Mesodermal cell (in vitro differentiated cells): ENCODE results near the gene GPR155.
"Not testable (repeated sequence)": the region's sequence is repeated elsewhere in the genome, so short reads cannot be mapped to it uniquely, and the experiment has no call there.

Source experiments
- H3K27ac ChIP-seq: 2 replicates; pipeline ENCODE4 v1.7.0; 2013; ENCODE audit warnings: mild to moderate bottlenecking, low read depth, low read length, moderate library complexity; ENCODE audit not compliant: severe bottlenecking
- H3K36me3 ChIP-seq: 2 replicates; pipeline ENCODE4 v1.7.1; 2013; ENCODE audit warnings: mild to moderate bottlenecking, low read length, moderate library complexity; ENCODE audit not compliant: control insufficient read depth, insufficient read depth
- H3K4me1 ChIP-seq: one replicate; pipeline ENCODE4 v1.7.1; 2013; ENCODE audit warnings: mild to moderate bottlenecking, low read length; ENCODE audit not compliant: insufficient read depth, control insufficient read depth, poor library complexity, severe bottlenecking
- H3K4me3 ChIP-seq: 2 replicates; pipeline ENCODE4 v1.7.0; 2013; ENCODE audit warnings: low read length, control low read depth, mild to moderate bottlenecking; ENCODE audit not compliant: insufficient read depth, poor library complexity, severe bottlenecking; ENCODE audit errors: extremely low read depth
- H3K9me3 ChIP-seq: 2 replicates; pipeline ENCODE4 v1.7.1; 2013; ENCODE audit warnings: mild to moderate bottlenecking, low read length, moderate library complexity; ENCODE audit not compliant: control insufficient read depth
- WGBS, 2 experiments: methylation state at CpG; one replicate each; pipeline ENCODE4 v1.1.5; 2013; ENCODE audit warnings: missing lambda C conversion rate in 2 of 2; ENCODE audit not compliant: insufficient coverage in 2 of 2; 5-methylcytosine and 5-hydroxymethylcytosine counted together

GPR155 gene

DNA sequence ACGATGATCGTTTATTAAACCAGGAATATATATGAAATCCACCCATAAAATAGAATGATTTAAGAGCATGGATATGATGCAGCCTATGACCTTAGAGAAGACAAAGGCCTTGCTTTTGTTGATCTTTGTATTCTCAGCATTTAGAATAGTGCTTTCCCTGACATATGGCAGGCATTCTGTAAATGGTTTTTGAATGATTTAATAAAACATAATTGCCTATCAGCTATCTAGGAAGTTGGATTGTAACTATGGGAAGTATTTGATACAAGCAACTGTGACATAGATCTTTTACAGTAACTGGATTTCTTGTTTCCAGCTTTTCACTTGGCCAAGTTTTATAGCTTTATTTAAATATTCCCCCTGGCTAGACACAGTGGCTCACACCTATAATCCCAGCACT lies 5.1 kb upstream of the GPR155 start:
- no CpG with 5 or more reads among the region's 2 CpGs for WGBS, 2 experiments
- H3K4me1 ChIP-seq, result no peaks in the 10 kb centered on the region
- H3K27ac ChIP-seq, result no peak overlapping the region
- H3K36me3 ChIP-seq, result no peaks in the 10 kb centered on the region
- no peak overlapping the region for H3K4me3 ChIP-seq
- H3K9me3 ChIP-seq, result no peaks in the 10 kb centered on the region

- Histone ChIP-seq H3K9me3 (no peaks in the 10 kb centered on the region), H3K36me3 (no peaks in the 10 kb centered on the region), H3K4me3 (no peak overlapping the region), H3K4me1 (no peaks in the 10 kb centered on the region), H3K27ac (no peak overlapping the region)
- 90 to 100% methylated on average over 2 of the region's 3 CpGs for WGBS, 2 experiments
Observed at GRCh38 chr2:174490051-174490450, 3.2 kb upstream of the GPR155 start.

DNA sequence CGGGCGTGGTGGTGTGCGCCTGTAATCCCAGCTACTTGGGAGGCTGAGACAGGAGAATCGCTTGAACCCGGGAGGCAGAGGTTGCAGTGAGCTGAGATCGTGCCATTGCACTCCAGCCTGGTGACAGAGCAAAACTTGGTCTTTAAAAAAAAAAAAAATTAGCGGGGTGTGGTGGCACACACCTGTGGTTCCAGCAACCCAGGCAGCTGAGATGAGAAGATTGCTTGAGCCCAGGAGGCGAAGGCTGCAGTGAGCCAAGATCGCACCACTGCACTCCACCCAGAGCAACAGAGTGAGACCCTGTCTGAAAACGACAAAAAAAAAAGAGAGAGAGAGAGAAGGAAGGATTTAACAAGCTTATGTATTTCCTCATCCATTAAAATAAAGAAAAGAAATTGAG lies 2.7 kb upstream of the GPR155 start:
- not testable (repeated sequence) for H3K36me3 ChIP-seq, H3K4me1 ChIP-seq, H3K4me3 ChIP-seq, H3K9me3 ChIP-seq, H3K27ac ChIP-seq
- 88 to 100% methylated on average over 3 to 4 of the region's 10 CpGs for WGBS, 2 experiments

GRCh38 chr2:174487820-174488162 lies 962 bp upstream of the GPR155 start:
- WGBS, 2 experiments, result 94 to 97% methylated on average over 7 of the region's 8 CpGs
- Histone ChIP-seq H3K4me1 (no peaks in the 10 kb centered on the region), H3K36me3 (no peaks in the 10 kb centered on the region), H3K27ac (no peak overlapping the region), H3K4me3 (peak overlapping the region; percentile 70), H3K9me3 (no peaks in the 10 kb centered on the region)

GRCh38 chr2:174487108-174487819 lies 435 bp upstream of the GPR155 start:
- 2 to 6% methylated on average over 13 to 15 of the region's 36 CpGs for WGBS, 2 experiments
- Histone ChIP-seq H3K4me1 (no peaks in the 10 kb centered on the region), H3K27ac (peak overlapping the region; percentile 67), H3K4me3 (peak overlapping the region; percentile 70), H3K36me3 (no peaks in the 10 kb centered on the region), H3K9me3 (no peaks in the 10 kb centered on the region)

DNA sequence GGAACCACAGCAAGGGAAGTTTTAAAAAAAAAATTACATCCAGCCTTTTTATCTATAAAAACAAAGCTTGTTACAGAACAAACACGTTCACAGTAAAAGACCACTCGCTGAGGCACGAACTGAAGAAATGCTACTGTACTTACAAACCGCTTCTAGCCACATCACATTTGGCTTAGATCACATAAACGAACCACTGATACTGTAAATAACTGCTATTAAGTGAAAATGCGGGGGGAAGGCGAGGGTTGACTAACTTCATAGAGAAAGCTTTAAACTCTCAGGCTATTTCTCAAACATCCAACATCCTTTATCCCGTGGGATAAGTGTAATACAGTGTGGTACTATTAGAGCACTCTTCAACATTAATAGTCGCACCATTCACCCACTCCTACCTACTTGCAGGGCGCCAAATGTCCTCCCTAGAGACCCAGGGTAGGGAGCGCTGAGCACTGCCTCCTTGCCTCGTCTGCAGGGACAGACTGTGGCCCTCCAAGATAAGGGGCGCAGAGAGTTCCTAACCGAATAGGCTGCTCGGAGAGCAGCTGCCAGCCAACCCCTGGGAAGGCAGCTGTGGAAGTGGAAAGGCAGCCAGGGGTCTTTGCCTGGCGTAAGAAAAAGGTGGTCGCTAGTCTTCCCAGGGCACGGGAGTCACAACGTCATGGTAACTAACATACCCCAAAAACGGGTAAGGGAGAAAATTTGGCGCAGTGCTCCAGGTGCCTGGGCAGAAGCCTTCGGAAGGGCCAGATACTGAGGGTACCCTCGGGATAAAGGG lies 854 bp downstream of the GPR155 start:
- no peaks in the 10 kb centered on the region for H3K36me3 ChIP-seq
- peak overlapping the region; percentile 70 for H3K4me3 ChIP-seq
- H3K27ac ChIP-seq, result no peak overlapping the region
- 17 to 55% methylated on average over 9 to 14 of the region's 23 CpGs for WGBS, 2 experiments
- no peaks in the 10 kb centered on the region for H3K4me1 ChIP-seq
- H3K9me3 ChIP-seq, result no peaks in the 10 kb centered on the region

DNA sequence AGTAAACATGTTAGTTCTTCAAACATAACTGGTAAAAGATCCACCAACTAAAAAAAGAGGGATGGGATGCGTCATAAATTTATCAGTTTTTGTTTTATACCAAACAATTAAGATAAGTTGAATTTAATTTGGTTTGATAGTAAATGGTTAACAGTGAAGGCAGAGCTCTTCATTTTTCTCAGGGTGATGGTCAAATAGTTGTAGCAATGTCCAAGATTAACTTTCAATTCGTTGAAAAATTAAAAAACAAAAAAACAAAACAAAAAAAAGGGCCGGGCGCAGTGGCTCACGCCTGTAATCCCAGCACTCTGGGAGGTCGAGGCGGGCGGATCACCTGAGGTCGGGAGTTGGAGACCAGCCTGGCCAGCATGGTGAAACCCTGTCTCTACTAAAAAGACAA lies 1.8 kb downstream of the GPR155 start:
- H3K4me3 ChIP-seq, H3K27ac ChIP-seq, H3K36me3 ChIP-seq, H3K4me1 ChIP-seq, H3K9me3 ChIP-seq: not testable (repeated sequence)
- 87 to 100% methylated on average over 7 to 8 of the region's 9 CpGs for WGBS, 2 experiments

GRCh38 chr2:174484573-174484972 lies 2.3 kb downstream of the GPR155 start:
- Histone ChIP-seq H3K4me1 (no peaks in the 10 kb centered on the region), H3K27ac (no peak overlapping the region), H3K4me3 (no peak overlapping the region), H3K9me3 (no peaks in the 10 kb centered on the region), H3K36me3 (no peaks in the 10 kb centered on the region)
- WGBS, 2 experiments, result 85 to 94% methylated on average over 1 of the region's 2 CpGs

- H3K36me3 ChIP-seq, result no peaks in the 10 kb centered on the region
- no peak overlapping the region for H3K4me3 ChIP-seq
- no peaks in the 10 kb centered on the region for H3K9me3 ChIP-seq
- H3K4me1 ChIP-seq, result no peaks in the 10 kb centered on the region
- no peak overlapping the region for H3K27ac ChIP-seq
- 100% methylated on average over 1 to 2 of the region's 6 CpGs for WGBS, 2 experiments
Observed at GRCh38 chr2:174482854-174483253, 4.0 kb downstream of the GPR155 start.

DNA sequence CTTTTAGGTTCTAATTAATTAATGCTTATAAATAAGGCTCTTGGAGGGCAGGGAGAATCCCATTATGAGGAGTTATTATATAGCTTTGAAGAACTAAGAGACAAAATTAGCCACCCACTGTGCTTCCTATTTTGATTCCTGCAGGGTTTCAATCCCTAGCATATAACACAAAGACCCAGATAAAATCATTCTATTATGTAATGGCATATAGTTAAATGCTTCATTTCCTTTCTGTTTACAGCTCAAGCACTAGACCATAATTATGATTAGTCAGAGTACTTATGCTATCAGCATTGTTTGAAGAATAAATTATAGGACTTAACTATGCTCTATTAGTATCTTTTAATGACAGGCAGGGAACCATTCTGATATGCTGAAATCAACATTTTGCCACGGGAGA lies 9.1 kb downstream of the GPR155 start:
- Histone ChIP-seq H3K36me3 (no peaks in the 10 kb centered on the region), H3K4me1 (peaks cover 9% of the 10 kb centered on the region), H3K4me3 (no peak overlapping the region), H3K27ac (no peak overlapping the region), H3K9me3 (no peaks in the 10 kb centered on the region)
- WGBS, 2 experiments, result no CpG with 5 or more reads among the region's 1 CpG

- Histone ChIP-seq H3K4me3 (no peak overlapping the region), H3K9me3 (no peaks in the 10 kb centered on the region), H3K36me3 (no peaks in the 10 kb centered on the region), H3K27ac (no peak overlapping the region), H3K4me1 (peaks cover 9% of the 10 kb centered on the region)
- WGBS, 2 experiments, result 81 to 82% methylated on average over 3 of the region's 3 CpGs
Observed at GRCh38 chr2:174473796-174474195, 13.0 kb downstream of the GPR155 start.
